ENCODE data around the gene MOB1B. TPM values are rescaled to one million over a fixed set of nuclear protein-coding genes. Genes with fewer than 3 reads are reported as not detected.
A peak's percentile ranks its signal among the peaks of the same experiment; 100 is the strongest.

The MOB1B gene
- total RNA-seq (10 to 100 TPM; 15.6 to 33.4 (median 20.3) TPM), polyA plus RNA-seq (1 to 10 TPM; 3.9 to 6.0 TPM)
- long read RNA-seq, donor 1, full-length matches to known transcripts: 4 of 8 reads
- long read RNA-seq, donor 1, partial matches to known transcripts: 0 of 8 reads
- long read RNA-seq, donor 1, other reads (novel, unspliced or antisense): 4 of 8 reads
- long read RNA-seq, donor 2, full-length matches to known transcripts: 3 of 13 reads
- long read RNA-seq, donor 2, partial matches to known transcripts: 1 of 13 reads
- long read RNA-seq, donor 2, other reads (novel, unspliced or antisense): 9 of 13 reads
- long read RNA-seq, donor 3, full-length matches to known transcripts: 7 of 15 reads
- long read RNA-seq, donor 3, partial matches to known transcripts: 0 of 15 reads
- long read RNA-seq, donor 3, other reads (novel, unspliced or antisense): 8 of 15 reads

- Histone ChIP-seq H3K4me3 (peak within 1 kb of the TSS; percentile 74 to 99 (median 91)), H3K27me3 (no peaks in the 10 kb centered on the region), H3K36me3 (peaks cover 0 to 19% (median 0%) of the 10 kb centered on the region in 9 donors), H3K27ac (peak within 1 kb of the TSS; percentile 77 to 93 (median 89)), H3K9me3 (no peaks in the 10 kb centered on the region), H3K4me1 (peaks cover 0 to 21% (median 10%) of the 10 kb centered on the region in 9 donors)
- intact Hi-C loops (cut with DNase I): loop anchor here in 7 of 10 donors (2.0 to 10.0 kb wide), 7 partner anchors 60 to 215 kb away; partner anchors contain the start of genes DCK (in 4 of the 7), GRSF1 (in 3 of the 7) and UTP3 (in 1 of the 7)
- peak; percentile 15 to 63 (median 46) for TF ChIP-seq CTCF (IDR thresholded peaks at IDR 0.05)
- WGBS, 2 donors: 0 to 1% methylated on average over 45 to 47 of the region's 47 CpGs
- DNase-seq: peak; percentile 87 to 93
- peak; percentile 96 to 98 (median 97) for ATAC-seq
Measured at GRCh38 chr4:70901984-70902576, at the start of gene MOB1B. MOB1B (plus strand) TSS chr4:70902369; CDS start chr4:70902537, 168 bp downstream.

GRCh38 chr4:70855464-70855863 lies 46.7 kb upstream of the MOB1B start:
- H3K9me3 ChIP-seq: no peaks in the 10 kb centered on the region
- no peak overlapping the region for H3K4me3 ChIP-seq
- no peak overlapping the region for H3K27ac ChIP-seq
- no peak for DNase-seq
- no peak for TF ChIP-seq CTCF (IDR thresholded peaks at IDR 0.05)
- no peaks in the 10 kb centered on the region for H3K36me3 ChIP-seq
- no peak for ATAC-seq
- H3K4me1 ChIP-seq: peaks cover 0 to 6% (median 0%) of the 10 kb centered on the region in 9 donors
- intact Hi-C loops (cut with DNase I): no loop called here
- WGBS, 2 donors: 94 to 100% methylated on average over 2 of the region's 2 CpGs
- no peaks in the 10 kb centered on the region for H3K27me3 ChIP-seq

- no peak for DNase-seq
- H3K27me3 ChIP-seq: no peaks in the 10 kb centered on the region
- no peak overlapping the region for H3K4me3 ChIP-seq
- no peak for TF ChIP-seq CTCF (IDR thresholded peaks at IDR 0.05)
- H3K4me1 ChIP-seq: peaks cover 0 to 13% (median 0%) of the 10 kb centered on the region in 9 donors
- H3K36me3 ChIP-seq: no peaks in the 10 kb centered on the region
- 82 to 87% methylated on average over 4 of the region's 4 CpGs for WGBS, 2 donors
- no peak overlapping the region for H3K27ac ChIP-seq
- no peaks in the 10 kb centered on the region for H3K9me3 ChIP-seq
- intact Hi-C loops (cut with DNase I): no loop called here
- no peak for ATAC-seq
Measured at GRCh38 chr4:70858454-70858853, 43.7 kb upstream of the MOB1B start.

GRCh38 chr4:70859066-70859465 lies 43.1 kb upstream of the MOB1B start:
- Histone ChIP-seq H3K27me3 (no peaks in the 10 kb centered on the region), H3K27ac (no peak overlapping the region), H3K4me3 (no peak overlapping the region), H3K9me3 (no peaks in the 10 kb centered on the region), H3K4me1 (peaks cover 0 to 14% (median 0%) of the 10 kb centered on the region in 9 donors), H3K36me3 (no peaks in the 10 kb centered on the region)
- DNase-seq (no peak), ATAC-seq (no peak)
- intact Hi-C loops (cut with DNase I): no loop called here
- WGBS, 2 donors: 89 to 90% methylated on average over 1 of the region's 1 CpG
- no peak for TF ChIP-seq CTCF (IDR thresholded peaks at IDR 0.05)

Measured in heart right ventricle (tissue), 16 donors.